Endometrium (tissue), 2 donors: ENCODE results near the gene C5orf46.
"Not testable (repeated sequence)": the region's sequence is repeated elsewhere in the genome, so short reads cannot be mapped to it uniquely, and the experiment has no call there.

ENCODE experiments used
- FAIRE-seq: peaks from 2 replicates; lab custom pipeline; 2012; peaks lifted over from hg19 to GRCh38; lab: Jason Lieb, UNC
- donor health status: control.
- donor health status: control.

Gene C5orf46

GRCh38 chr5:147893820-147894219 lies 12.5 kb downstream of the C5orf46 start:
- no peak for FAIRE-seq

- FAIRE-seq, result peak; percentile 94
Measured at GRCh38 chr5:147892696-147893296, 13.5 kb downstream of the C5orf46 start.

GRCh38 chr5:147887930-147888329 lies 18.4 kb downstream of the C5orf46 start:
- FAIRE-seq, result no peak

- FAIRE-seq, result no peak
Measured at GRCh38 chr5:147887026-147887627, 19.2 kb downstream of the C5orf46 start.

- no peak for FAIRE-seq
Measured at GRCh38 chr5:147882586-147883313, 23.6 kb downstream of the C5orf46 start.

- no peak for FAIRE-seq
Measured at GRCh38 chr5:147880487-147880886, 25.9 kb downstream of the C5orf46 start.

- no peak for FAIRE-seq
Measured at GRCh38 chr5:147879784-147880183, 26.6 kb downstream of the C5orf46 start.

GRCh38 chr5:147878066-147878759 lies 28.1 kb downstream of the C5orf46 start, which contains the start of gene SCGB3A2:
SCGB3A2 (plus strand) TSS chr5:147878711; CDS start chr5:147878804, 93 bp downstream.
- FAIRE-seq, result no peak

- FAIRE-seq, result no peak
Measured at GRCh38 chr5:147876626-147877025, 29.7 kb downstream of the C5orf46 start.

- no peak for FAIRE-seq
Measured at GRCh38 chr5:147876141-147876540, 30.2 kb downstream of the C5orf46 start.

GRCh38 chr5:147874910-147875367 lies 31.4 kb downstream of the C5orf46 start:
- no peak for FAIRE-seq

- FAIRE-seq, result not testable (repeated sequence)
Measured at GRCh38 chr5:147874118-147874875, 32.0 kb downstream of the C5orf46 start.

GRCh38 chr5:147872744-147873435 lies 33.4 kb downstream of the C5orf46 start:
- FAIRE-seq, result not testable (repeated sequence)

- not testable (repeated sequence) for FAIRE-seq
Measured at GRCh38 chr5:147871980-147872549, 34.3 kb downstream of the C5orf46 start.

- not testable (repeated sequence) for FAIRE-seq
Measured at GRCh38 chr5:147869892-147870291, 36.4 kb downstream of the C5orf46 start.

- no peak for FAIRE-seq
Measured at GRCh38 chr5:147869112-147869511, 37.2 kb downstream of the C5orf46 start.

- no peak for FAIRE-seq
Measured at GRCh38 chr5:147863454-147864158, 42.7 kb downstream of the C5orf46 start.

- no peak for FAIRE-seq
Measured at GRCh38 chr5:147860641-147861025, 45.7 kb downstream of the C5orf46 start.

- no peak for FAIRE-seq
Measured at GRCh38 chr5:147859962-147860640, 46.2 kb downstream of the C5orf46 start.

GRCh38 chr5:147858565-147858964 lies 47.8 kb downstream of the C5orf46 start:
- no peak for FAIRE-seq
